HFF-Myc (cell line): ENCODE data around the gene RYR2.

ENCODE experiments used
- DNase-seq: peaks from one replicate; pipeline ENCODE4 v3.0.0-alpha.2; 2011; ENCODE audit warnings: low read depth; ENCODE audit errors: extremely low read depth
- H3K4me3 ChIP-seq: replicated peaks from 2 replicates; pipeline ENCODE4 v1.5.1; 2011; ENCODE audit warnings: low read depth, mild to moderate bottlenecking, control low read depth, low read length
- CTCF ChIP-seq: IDR thresholded peaks from 2 replicates; pipeline ENCODE4 v1.5.1; 2012; ENCODE audit warnings: mild to moderate bottlenecking, low read depth, low read length, control low read depth; ENCODE audit errors: missing control alignments

RYR2 gene

GRCh38 chr1:237568955-237569354 is 527.0 kb downstream of the RYR2 start:
- TF ChIP-seq CTCF = no peak
- no peak for DNase-seq
- no peak overlapping the region for H3K4me3 ChIP-seq

GRCh38 chr1:237570530-237570929 is 528.5 kb downstream of the RYR2 start:
- no peak overlapping the region for H3K4me3 ChIP-seq
- TF ChIP-seq CTCF = no peak
- DNase-seq = no peak

- DNase-seq = no peak
- no peak for TF ChIP-seq CTCF
- no peak overlapping the region for H3K4me3 ChIP-seq
These were observed 532.6 kb downstream of the RYR2 start for GRCh38 chr1:237574536-237574935.

- TF ChIP-seq CTCF = no peak
- no peak overlapping the region for H3K4me3 ChIP-seq
- DNase-seq = no peak
These were observed 536.6 kb downstream of the RYR2 start for GRCh38 chr1:237578540-237578939.

GRCh38 chr1:237580726-237581125 is 538.7 kb downstream of the RYR2 start:
- no peak for TF ChIP-seq CTCF
- no peak for DNase-seq
- no peak overlapping the region for H3K4me3 ChIP-seq

GRCh38 chr1:237583270-237583669 is 541.3 kb downstream of the RYR2 start:
- no peak overlapping the region for H3K4me3 ChIP-seq
- DNase-seq = no peak
- no peak for TF ChIP-seq CTCF

GRCh38 chr1:237583756-237584155 is 541.8 kb downstream of the RYR2 start:
- no peak for DNase-seq
- H3K4me3 ChIP-seq = no peak overlapping the region
- TF ChIP-seq CTCF = no peak
